ENCODE results near the gene SLC7A4.
"Not testable (repeated sequence)": the region's sequence is repeated elsewhere in the genome, so short reads cannot be mapped to it uniquely, and the experiment has no call there.

The SLC7A4 gene, protein sequence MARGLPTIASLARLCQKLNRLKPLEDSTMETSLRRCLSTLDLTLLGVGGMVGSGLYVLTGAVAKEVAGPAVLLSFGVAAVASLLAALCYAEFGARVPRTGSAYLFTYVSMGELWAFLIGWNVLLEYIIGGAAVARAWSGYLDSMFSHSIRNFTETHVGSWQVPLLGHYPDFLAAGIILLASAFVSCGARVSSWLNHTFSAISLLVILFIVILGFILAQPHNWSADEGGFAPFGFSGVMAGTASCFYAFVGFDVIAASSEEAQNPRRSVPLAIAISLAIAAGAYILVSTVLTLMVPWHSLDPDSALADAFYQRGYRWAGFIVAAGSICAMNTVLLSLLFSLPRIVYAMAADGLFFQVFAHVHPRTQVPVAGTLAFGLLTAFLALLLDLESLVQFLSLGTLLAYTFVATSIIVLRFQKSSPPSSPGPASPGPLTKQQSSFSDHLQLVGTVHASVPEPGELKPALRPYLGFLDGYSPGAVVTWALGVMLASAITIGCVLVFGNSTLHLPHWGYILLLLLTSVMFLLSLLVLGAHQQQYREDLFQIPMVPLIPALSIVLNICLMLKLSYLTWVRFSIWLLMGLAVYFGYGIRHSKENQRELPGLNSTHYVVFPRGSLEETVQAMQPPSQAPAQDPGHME

DNA sequence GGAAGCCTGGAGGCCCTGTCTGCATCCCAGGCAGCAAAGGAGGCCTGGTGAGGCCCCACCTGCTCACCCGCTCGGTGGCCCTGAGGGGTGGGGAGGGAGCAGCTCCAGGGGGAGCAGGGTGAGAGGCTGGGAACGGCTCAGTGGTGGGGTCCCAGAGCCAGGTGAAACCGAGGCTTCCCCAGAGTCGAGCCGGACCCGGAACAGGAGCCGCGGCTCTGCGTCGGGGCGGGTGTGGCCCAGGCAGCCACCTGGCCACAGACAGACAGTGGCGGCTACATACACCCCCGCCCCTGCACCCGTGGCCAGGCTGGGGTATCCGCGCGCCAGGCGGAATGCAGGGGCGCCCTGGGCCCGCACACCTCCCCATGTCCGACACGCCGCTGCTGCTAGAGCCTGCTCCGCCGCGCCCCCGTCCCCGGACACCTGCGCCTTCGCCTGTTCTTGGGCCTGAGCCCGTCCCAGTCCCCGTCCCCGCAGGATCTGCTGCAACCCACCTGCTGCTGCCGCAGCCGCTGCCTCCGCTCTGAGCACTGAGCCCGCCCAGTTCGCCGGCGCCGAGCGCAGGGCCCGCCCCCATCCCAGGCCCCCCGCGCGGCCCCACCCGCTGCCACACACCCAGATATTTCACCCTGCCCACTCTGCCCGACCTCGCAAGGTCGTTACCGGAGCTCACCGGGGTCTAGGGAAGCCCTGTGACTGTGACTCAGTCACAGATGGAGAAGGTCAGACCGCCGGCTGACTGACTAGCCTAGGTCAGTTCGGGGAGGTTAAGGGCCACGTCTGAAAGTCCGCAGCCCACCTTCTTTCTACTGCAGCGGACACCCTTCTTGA lies at the start of gene SLC7A4:
Gene SLC7A4 (minus strand): TSS at position 525 of the 831 bp plus-strand sequence. CDS start 749 bp downstream, outside the sequence.
- no peak for DNase-seq (ENCODE audit: low read depth in 1 of 2, low spot score in 1 of 2)

DNA sequence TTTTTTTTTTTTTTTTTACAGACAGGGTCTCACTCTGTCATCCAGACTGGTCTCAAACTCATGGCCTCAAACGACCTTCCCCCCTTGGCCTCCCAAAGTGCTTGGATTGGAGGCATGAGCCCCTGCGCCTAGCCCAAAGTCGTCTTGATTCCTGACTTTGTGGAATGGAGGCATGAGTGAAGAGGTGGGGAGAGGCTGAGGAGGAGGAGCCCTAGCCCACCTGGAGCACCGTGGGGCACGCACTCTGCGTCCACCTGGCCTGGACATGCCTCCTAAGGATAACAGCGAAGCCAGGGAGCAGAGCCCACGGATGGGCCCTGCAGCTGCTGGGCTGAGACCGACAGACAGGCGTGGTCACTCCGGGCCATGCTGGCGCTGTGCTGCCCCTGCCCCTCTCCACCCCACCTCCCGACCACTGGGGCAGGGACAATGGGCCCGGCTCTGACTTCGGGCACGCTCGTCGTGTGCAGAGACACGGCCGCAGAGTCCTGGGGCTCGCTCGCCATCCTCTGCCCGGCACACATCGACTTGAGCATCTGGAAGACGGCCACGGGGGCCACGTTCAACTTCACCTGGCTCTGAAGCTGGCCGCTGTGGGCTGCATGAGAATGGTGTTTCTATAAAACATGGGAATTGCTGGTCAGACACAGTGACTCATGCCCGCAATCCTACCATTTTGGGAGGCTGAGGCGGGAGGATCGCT lies 48.2 kb upstream of the SLC7A4 start:
- DNase-seq (ENCODE audit: low read depth in 1 of 2, low spot score in 1 of 2) = no peak

DNA sequence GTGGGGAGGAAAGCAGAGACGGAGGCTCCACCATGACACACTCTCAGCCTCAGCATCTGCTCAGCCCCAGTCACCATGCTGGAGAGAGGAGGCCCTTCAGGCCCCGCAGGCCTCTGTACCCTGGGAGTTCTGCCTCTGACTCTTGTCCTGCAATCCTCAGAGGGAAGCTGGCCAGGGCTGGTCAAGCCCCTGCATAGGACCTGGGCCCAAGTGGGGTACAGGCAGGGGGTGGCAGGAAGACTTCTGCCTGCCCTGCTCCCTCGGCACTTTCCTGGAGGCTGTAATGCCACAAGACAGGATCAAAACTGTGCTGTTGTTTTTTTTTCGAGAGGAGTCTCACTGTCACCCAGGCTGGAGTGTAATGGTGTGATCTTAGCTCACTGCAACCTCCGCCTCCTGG lies 47.1 kb upstream of the SLC7A4 start:
- no peak for DNase-seq (ENCODE audit: low read depth in 1 of 2, low spot score in 1 of 2)

DNA sequence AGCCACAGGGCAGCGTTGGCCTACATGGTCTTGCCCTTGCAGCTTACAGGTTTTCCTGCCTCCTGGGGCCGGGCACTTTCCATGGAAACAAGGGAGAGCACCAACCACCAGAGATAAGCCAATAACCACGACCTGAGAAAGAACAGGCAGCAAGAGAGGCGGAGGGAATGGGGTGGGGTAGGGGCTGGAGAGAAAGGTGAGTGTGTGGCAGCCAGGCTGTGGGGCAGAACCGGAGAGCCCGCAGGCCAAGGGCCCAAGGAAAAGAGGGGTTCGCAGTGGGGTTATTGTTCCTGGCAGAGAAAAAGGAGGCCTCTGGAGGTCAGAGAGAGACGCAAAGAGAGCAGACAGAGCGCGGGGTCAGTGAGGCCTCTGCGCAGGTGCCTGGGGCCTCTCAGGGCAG lies 46.6 kb upstream of the SLC7A4 start:
- DNase-seq (ENCODE audit: low read depth in 1 of 2, low spot score in 1 of 2) = no peak

DNA sequence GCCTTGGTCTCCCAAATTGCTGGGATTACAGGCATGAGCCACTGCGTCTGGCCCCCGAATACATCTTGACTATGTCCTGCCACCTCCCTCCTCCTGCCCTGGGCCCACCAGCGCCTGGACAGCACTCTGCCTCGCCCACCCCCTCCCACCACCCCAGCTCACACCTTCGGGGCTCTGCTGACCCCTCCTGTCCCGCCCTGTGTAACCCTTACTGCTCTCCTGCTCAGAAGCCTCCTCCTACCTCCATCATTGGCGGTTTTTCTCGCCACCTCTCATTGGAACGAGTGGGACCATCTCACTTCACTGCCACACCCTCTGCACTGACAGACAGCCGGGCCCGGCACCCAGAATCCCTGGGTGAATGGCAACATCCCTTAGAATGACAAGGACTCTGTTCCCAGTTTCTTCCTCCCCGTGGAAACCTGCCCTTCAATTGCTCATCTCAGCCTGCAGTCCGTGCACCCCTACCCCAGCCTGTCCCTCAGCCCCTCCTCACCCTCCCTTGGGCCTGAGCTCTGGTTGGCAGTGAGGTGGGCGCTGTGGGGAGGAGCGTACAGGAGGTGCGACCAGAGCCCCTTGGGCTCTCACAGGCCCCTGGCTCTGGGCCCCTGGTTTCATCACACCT lies 45.6 kb upstream of the SLC7A4 start:
- no peak for DNase-seq (ENCODE audit: low read depth in 1 of 2, low spot score in 1 of 2)

DNA sequence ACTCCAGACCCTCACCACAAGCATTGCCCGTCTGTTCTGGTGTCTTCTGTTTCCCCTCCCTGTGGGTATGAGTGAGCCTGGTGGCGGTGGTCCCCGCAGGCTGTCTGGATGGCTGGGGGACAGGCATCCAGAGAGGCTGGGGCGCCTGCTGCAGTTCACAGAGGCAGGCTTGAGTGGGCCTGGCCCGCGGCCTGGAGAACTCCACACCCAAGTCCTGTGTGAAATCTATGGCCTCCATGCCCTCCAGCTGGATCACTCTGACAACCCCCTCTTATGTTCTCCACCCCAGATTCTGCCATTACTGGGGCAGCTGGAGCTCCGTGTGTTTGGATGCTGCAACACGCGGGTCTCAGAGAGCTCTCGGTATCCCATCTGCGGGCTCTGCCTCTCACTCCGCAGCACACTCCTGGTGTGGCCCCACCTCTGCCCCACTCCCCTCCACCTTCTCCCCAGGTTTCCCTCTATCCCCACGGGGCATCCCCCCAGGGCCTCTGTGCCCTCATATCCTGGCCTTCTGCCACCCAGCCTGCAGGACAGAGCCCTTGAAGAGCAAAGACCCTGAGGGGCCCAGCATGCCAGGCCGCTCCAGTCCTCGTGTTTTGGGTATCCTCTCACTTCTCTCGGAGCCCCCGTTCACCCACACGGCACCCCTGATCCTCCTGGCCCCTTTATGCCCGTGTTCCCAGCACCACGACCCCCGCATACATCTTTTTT lies 44.7 kb upstream of the SLC7A4 start:
- DNase-seq (ENCODE audit: low read depth in 1 of 2, low spot score in 1 of 2) = no peak

DNA sequence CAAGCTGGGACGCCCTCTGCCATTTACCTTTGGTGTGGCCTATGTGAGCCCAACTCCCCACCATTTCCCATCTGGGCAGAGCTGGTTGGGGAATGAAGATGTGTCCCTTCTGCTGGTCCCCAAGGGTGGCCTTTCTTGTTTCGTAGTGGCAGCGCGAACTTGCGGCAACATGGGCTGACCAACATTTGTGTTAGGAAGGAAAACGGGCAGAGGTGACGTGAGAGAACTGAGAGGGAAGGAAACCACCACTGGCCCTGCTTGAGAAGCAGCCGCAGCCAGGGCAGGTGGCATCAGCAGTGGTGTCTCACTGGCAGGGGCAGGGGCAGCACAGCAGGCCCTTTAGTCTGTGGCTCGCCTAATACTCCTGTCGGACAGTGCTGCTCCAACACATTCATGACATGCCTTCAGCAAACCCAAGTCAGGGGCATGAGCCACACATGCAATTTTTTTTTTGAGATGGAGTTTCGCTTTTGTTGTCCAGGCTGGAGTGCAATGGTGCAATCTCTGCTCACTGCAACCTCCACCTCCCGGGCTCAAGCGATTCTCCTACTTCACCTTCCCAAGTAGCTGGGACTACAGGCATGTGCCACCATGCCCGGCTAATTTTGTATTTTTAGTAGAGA lies 43.3 kb upstream of the SLC7A4 start:
- DNase-seq (ENCODE audit: low read depth in 1 of 2, low spot score in 1 of 2) = no peak

DNA sequence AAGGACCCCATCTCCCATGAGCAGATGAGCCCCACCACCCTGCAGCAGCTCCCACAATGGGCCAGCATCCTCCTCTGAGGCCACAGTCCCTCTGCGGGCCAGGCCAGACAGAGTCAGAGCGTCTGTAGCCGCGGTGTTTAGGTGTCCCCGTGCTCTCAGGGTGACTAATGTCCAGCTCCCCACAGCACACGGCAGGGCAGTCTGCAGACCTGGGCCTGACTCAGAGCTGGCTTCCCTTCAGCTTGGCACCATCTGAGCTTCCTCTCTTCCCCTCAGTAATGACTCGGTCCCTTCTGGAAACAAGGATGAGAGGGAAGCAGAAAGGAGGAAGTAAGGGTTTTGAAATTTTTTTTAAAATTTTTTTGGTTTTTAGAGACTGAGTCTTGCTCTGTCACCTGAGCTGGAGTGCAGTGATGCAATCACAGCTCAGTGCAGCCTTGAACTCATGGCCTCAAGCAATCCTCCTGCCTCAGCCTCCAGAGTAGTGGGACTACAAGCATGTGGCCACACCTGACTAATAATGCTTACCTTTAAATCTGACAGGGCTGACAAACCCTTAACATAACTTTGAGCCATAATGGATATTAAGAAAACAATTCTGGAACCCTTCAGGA lies 41.8 kb upstream of the SLC7A4 start:
- DNase-seq (ENCODE audit: low read depth in 1 of 2, low spot score in 1 of 2) = no peak

DNA sequence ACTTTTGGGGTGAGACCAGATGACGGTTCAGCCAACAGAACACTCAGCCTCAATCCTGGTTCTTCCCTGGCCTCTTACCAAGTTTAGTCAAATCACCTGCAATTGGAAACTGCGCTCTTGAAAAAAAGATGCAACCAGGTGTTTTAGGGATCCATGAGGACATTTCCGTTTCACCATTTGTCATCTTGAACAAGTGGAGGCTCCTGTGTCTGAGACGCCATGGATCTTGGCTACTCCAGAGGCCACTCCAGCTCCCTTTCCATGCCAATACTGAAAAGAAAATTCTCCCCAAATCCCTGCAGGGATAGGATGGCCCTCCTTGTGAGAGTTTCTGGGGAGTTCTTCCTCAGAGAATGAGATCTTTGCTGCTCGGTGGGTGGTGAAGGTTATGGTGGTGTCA lies 41.1 kb upstream of the SLC7A4 start:
- DNase-seq (ENCODE audit: low read depth in 1 of 2, low spot score in 1 of 2) = no peak

DNA sequence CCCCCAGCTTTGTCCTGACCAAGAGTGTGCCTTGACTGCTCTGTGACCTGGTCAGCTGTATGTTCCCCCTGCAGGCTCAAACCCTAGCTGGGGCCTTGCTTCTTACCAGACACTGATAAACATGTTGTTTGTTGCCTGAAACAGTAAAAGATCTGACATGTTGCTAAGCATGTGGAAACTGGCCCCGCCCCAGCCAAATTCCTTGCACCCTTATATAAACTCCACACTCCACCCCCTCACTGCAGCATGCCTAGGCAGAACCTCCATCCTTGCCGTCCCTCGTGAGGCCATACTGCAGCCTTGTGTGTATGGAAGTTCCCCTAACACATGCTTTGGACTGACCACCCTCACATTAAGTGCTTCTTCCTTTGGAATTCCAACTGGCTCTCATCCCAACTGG lies 40.7 kb upstream of the SLC7A4 start:
- DNase-seq (ENCODE audit: low read depth in 1 of 2, low spot score in 1 of 2) = no peak

DNA sequence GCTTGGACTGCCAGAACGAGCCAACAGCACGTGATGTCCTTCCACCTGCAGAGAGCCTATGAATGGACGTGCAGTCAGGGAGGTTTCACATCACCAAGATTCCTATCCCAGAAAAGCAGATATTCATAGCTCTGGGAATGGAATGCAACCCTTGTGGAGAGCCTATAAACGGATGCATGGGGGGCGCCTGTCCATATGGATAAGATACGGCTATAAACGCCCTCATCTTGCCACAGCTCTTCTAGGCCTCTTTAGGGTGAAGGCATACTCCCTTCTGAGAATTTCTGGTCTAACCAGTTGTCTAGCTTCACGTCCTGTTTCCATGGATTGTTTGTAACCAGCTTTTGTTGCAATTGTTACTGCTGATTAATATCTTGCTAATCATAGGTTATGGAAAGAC lies 39.4 kb upstream of the SLC7A4 start:
- DNase-seq (ENCODE audit: low read depth in 1 of 2, low spot score in 1 of 2) = not testable (repeated sequence)

DNA sequence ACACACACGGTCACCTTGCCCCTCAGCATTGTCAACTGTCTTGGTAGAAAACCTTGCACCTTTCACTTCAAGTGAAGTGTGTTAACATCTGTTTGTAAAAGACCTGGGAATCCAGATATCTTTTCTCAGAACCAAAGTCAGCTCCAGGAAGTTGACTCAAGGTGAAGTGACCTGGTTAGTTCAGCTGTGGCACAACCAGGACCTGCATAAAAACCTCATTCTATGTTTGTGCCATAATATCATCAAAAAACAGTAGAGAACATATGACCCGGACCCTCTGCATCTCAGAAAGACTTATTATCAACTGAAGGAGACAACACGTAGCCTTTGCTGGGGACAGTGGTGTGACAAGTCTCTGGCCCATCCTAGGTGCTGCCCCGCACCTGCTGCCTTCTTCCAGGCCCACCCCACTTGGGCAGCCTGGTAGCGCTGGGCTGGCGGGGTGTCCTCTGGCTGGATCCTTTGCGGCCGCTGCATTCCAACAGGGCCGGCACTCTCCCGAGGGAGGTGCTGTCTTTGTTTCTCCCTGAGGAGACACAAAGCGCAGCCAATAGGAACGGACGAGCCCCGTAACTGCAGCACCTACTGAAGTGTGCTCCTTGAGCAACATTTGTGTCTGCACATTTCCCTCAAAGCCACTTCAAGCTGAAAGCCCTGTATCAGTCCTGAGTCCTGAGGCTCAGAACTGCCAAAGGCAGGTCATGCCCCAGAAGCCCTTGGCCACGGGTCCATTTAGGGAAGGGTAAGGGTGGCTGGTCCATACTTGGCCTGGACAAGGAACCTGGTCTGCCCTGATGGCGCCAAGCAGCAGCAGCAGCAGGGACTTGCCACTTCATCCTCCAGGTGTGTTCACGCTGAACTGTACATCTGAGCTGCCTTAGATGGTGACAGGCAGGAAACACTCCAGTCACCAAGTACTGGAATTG lies 38.6 kb upstream of the SLC7A4 start:
- no peak for DNase-seq (ENCODE audit: low read depth in 1 of 2, low spot score in 1 of 2)

DNA sequence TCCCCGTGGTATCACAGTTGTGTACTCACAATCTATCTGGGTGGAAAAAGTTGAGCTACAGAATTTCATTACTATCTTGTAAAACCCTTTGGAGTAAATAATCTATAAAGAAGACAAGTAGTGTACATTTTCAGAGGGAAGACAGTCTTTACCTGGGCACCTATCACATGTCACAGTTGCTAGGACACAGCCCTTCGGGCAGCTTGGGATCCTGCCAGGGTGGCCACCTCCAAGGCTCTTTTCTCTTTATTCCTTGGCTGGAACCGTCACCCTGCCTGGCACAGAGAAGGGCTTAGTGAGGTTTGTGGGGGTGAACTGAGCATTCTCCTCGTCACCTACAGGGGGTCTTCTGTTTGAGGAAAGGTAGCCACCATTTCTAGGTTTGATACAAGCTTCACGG lies 37.0 kb upstream of the SLC7A4 start:
- DNase-seq (ENCODE audit: low read depth in 1 of 2, low spot score in 1 of 2) = no peak

DNA sequence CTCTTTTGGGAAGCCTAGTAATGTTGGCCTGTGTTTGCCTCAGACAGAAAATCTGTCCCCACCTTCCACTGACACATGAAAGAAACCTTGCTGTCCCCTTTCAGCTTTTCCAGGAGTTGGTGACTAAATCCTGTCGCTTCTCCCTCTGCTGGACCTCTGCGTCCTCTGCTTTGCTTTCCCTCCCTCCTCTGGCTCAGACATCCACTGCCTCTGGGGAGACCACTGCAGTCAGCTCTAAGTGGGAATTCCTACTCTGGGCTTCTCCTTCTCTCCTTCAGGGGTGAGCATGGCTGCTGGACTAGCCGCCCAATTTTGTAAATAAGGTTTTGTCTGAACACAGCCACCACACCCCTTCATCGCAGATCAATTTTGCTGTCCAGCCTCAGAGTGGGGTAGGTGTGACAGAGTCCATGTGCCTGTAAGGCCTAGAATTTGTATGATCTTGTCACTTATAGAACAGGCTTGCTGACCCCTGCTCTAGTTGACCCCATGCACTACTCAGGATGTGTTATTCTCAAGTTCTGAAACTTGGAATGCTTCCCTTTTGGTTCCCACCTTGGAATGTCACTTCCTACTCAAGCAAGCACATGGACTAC lies 36.4 kb upstream of the SLC7A4 start:
- DNase-seq (ENCODE audit: low read depth in 1 of 2, low spot score in 1 of 2) = no peak

DNA sequence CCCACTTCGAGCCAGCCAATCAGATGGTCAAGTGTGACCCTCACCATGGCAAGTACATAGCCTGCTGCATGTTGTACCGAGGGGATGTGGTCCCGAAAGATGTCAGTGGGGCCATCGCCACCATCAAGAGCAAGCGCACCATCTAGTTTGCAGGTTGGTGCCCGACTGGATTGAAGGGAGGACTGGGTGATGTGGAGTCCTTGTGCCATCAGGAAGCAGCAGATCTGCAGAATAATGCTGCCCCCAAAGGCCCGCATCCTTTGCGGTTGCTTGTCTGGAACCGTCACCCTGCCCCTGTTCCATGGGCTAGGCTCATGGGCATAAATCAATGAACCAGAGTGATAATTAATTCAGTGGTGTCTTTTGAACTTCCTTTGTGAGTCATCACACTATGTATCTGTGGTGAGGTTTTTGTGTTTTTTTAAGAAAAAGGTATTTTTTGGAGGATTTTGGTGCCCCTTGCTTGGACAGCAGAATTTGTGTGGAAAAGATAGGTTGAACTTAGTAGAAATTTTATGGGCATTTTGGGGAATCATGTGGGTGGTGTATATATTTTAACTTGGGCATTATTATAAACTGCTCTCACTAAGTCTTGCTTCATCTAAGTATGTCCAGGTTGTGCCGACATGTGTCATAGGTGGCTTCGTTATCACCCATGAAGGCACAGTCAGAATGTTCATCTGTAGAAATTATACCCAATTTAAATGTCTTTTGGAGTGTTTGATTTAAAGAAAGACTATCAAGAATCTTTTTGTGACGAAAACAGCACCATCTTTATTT lies 35.7 kb upstream of the SLC7A4 start:
- no peak for DNase-seq (ENCODE audit: low read depth in 1 of 2, low spot score in 1 of 2)

DNA sequence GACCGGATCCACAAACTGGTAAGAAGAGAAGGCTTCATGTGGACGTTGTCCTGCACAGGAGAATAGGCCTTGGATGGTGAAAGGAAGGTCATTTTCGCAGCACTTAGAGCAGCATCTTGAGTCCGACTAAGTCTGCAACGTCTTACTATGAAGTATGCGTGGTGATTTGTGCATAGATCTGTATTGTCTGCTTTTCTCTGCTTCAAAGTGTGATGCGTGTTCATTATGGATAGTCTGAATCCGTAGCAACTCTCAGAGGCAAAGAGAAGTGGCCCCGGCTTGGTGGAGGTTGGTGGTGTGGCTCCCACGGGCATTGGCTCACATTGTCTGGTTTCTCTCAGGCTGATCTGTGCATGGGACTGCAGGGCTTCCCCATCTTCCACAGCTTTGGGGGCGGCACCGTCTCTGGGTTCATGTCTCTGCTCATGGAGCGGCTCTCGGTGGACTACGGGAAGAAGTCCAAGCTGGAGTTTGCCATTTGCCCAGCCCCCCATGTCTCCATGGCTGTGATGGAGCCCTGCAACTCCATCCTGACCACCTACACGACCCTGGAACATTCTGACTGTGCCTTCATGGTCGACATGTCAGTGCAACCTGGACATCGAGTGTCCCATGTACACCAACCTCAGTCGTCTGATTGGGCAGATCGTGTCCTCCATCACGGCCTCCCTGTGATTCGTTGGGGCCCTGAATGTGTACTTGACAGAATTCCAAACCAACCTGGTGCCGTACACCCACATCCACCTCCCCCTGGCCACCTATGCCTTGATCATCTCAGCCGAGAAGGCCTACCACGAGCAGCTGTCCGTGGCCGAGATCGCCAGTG lies 34.9 kb upstream of the SLC7A4 start:
- no peak for DNase-seq (ENCODE audit: low read depth in 1 of 2, low spot score in 1 of 2)
